Neutrophil (primary cell): ENCODE data around the gene PPIL6.

Experiments used
- H3K27ac ChIP-seq: fragments of 200-600 bp; sonication (generic); 2 replicates; pipeline ENCODE4 v1.5.1; 2016; ENCODE audit warnings: mild to moderate bottlenecking, moderate library complexity
- H3K27me3 ChIP-seq: fragments of 200-600 bp; sonication (generic); 2 replicates; pipeline ENCODE4 v1.6.0; 2016; ENCODE audit warnings: mild to moderate bottlenecking
- H3K36me3 ChIP-seq: fragments of 200-600 bp; sonication (generic); 2 replicates; pipeline ENCODE4 v1.5.1; 2017
- H3K4me1 ChIP-seq, 2 experiments: fragments of 200-600 bp in 1 of 2; sonication (generic) in 1 of 2; 1 replicate in 1 of 2; 2 replicates in 1 of 2; pipeline versions ENCODE4 v1.5.1 to v1.6.1; 2013 to 2016; ENCODE audit warnings: low read depth in 1 of 2, low read length in 1 of 2, mild to moderate bottlenecking in 1 of 2, moderate library complexity in 1 of 2; ENCODE audit not compliant: control insufficient read depth in 1 of 2, insufficient read depth in 1 of 2
- H3K4me3 ChIP-seq, 2 experiments: fragments of 200-600 bp in 1 of 2; sonication (generic) in 1 of 2; 1 replicate in 1 of 2; 2 replicates in 1 of 2; pipeline ENCODE4 v1.5.1; 2013 to 2016; ENCODE audit warnings: low read depth in 1 of 2, low read length in 1 of 2, mild to moderate bottlenecking in 1 of 2, moderate library complexity in 1 of 2
- H3K9me3 ChIP-seq: fragments of 200-600 bp; sonication (generic); 2 replicates; pipeline ENCODE4 v1.5.1; 2016
- TF ChIP-seq, protein P1 (sequence below): fragments of 200-600 bp; sonication (generic); IDR thresholded peaks from 2 replicates; pipeline ENCODE4 v1.5.1; 2016; ENCODE audit warnings: antibody characterized with exemption

The PPIL6 gene

DNA sequence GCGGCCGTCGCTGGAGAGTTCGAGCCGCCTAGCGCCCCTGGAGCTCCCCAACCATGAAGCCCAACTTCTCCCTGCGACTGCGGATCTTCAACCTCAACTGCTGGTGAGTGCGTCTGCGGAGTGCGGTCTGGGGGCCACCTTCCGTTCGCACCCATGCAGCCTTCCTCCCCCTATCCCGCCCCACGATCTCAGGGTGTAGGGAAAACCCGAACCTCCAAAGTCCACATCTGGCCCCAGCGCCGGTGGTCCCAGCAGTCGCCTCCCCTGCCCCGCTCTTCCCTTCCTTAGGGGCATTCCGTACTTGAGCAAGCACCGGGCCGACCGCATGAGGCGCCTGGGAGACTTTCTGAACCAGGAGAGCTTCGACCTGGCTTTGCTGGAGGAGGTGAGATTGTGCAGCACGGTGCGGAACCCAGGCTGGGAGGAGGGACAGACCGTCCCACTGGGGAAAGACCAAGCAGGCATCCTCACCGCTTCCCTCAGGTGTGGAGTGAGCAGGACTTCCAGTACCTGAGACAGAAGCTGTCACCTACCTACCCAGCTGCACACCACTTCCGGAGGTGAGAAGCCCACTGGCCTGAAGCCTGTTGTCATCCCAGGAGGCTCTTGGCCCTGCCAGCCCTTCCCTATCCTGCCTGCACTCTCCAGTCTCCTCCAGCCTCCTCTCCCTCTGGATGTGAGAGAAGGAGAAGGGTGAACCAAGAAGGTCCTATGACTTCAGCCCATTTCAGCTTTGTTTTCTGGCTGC, 815 bp upstream of the PPIL6 start:
- H3K36me3 ChIP-seq = peaks cover 42% of the 10 kb centered on the region
- peak overlapping the region; percentile 84 for H3K27ac ChIP-seq
- H3K4me1 ChIP-seq = peaks cover 21 to 28% of the 10 kb centered on the region in 2 experiments
- no peaks in the 10 kb centered on the region for H3K9me3 ChIP-seq
- TF ChIP-seq, protein P1, sequence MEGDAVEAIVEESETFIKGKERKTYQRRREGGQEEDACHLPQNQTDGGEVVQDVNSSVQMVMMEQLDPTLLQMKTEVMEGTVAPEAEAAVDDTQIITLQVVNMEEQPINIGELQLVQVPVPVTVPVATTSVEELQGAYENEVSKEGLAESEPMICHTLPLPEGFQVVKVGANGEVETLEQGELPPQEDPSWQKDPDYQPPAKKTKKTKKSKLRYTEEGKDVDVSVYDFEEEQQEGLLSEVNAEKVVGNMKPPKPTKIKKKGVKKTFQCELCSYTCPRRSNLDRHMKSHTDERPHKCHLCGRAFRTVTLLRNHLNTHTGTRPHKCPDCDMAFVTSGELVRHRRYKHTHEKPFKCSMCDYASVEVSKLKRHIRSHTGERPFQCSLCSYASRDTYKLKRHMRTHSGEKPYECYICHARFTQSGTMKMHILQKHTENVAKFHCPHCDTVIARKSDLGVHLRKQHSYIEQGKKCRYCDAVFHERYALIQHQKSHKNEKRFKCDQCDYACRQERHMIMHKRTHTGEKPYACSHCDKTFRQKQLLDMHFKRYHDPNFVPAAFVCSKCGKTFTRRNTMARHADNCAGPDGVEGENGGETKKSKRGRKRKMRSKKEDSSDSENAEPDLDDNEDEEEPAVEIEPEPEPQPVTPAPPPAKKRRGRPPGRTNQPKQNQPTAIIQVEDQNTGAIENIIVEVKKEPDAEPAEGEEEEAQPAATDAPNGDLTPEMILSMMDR = no peak
- peak overlapping the region; percentile 89 to 98 for H3K4me3 ChIP-seq
- H3K27me3 ChIP-seq = peaks cover 4% of the 10 kb centered on the region

DNA sequence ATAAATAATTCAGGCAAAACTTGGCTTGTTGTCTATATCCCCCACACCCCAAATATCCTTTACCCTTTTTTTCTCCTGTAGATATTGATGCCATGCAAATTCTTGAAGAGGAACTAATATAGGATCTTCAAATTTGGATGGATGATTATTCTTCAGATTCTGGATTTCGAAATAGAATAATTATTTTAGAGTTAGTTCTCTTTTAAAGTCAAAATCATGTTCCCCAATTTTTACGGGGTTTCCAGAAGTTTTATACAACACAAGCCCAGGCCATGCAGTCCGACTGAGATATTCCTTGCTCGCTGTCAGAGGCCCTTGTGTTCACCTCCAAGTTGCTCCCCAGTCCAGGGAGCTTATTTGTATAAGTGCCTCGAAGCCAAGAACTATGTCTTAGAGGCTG, 4.4 kb downstream of the PPIL6 start:
- H3K27me3 ChIP-seq = peaks cover 4% of the 10 kb centered on the region
- TF ChIP-seq, protein P1 = no peak
- H3K9me3 ChIP-seq = no peaks in the 10 kb centered on the region
- H3K36me3 ChIP-seq = no peaks in the 10 kb centered on the region
- H3K4me3 ChIP-seq = no peak overlapping the region
- peaks cover 8 to 10% of the 10 kb centered on the region in 2 experiments for H3K4me1 ChIP-seq
- no peak overlapping the region for H3K27ac ChIP-seq

DNA sequence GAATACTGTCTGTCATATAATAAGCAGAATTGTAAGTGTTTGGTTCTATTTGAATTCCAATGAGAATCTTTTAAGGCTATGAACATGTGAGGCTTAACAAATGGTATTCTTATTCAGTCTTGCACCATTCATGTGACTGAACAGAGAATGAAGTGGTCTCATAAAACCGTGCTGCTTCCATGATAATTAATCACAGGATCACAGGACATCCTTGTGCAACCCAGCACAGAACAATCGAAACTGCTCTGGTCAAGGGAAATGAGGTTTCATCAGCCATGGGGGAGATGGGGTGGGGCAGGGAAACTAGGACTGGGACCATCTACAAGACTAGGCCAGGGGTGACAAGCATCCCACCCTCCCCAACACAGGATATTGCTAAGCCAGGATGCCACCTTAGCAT, 6.0 kb downstream of the PPIL6 start:
- Histone ChIP-seq H3K4me3 (no peak overlapping the region), H3K27ac (no peak overlapping the region), H3K9me3 (no peaks in the 10 kb centered on the region), H3K4me1 (no peaks in the 10 kb centered on the region), H3K36me3 (no peaks in the 10 kb centered on the region), H3K27me3 (no peaks in the 10 kb centered on the region)
- TF ChIP-seq, protein P1 = no peak

DNA sequence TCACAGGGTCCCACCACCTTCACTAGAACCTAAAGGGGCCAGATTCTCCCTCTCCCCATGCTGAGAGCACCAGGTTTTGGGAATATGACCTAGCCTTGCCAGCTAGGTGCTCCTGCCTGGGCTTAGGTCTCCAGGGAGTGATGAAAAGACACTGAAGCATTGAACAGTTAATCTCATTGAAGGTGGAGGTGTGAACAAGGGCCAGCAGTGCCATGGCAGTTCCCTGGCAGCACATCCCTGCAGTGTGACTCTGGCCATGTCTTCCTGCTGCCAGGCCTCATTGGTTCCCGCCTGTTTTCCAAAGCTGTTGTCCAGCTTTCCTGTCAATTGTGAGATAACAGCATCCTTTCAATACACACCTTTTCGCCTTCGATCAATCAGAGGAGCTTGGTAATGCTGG, 10.9 kb downstream of the PPIL6 start:
- Histone ChIP-seq H3K4me3 (no peak overlapping the region), H3K36me3 (no peaks in the 10 kb centered on the region), H3K9me3 (no peaks in the 10 kb centered on the region), H3K4me1 (no peaks in the 10 kb centered on the region), H3K27ac (no peak overlapping the region), H3K27me3 (no peaks in the 10 kb centered on the region)
- TF ChIP-seq, protein P1 = no peak

DNA sequence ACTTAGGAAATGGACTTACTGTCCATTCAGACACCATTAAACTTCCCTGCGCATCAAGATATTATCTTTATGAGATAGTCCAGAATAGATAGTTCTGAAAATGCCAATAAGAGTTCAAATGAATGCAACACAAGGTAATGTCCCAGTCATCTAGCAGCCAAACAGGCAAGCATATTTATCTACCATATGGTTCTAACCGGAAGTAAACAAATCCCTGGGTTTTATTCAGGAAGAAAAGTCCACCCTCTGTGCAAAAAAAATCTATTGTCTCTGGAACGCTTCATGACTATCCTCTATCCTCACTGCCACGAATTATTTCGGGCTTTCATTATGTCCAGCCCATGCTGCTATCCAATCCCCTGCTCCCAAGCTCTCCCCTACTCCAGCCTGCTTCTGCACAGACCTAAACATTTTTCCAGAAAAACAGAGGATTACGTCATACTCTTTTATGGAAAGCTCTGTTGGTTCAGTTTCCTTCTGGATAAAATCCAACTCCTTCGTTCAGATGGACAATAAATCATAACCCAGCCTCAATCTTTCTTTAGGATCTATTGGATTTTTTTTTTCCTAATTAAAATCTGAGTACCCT, 11.4 kb downstream of the PPIL6 start:
- Histone ChIP-seq H3K4me1 (no peaks in the 10 kb centered on the region), H3K4me3 (no peak overlapping the region), H3K27ac (no peak overlapping the region), H3K27me3 (no peaks in the 10 kb centered on the region), H3K9me3 (no peaks in the 10 kb centered on the region), H3K36me3 (no peaks in the 10 kb centered on the region)
- TF ChIP-seq, protein P1 = no peak
